H1 (cell line): Measurements from ENCODE around the gene MRPS24. TPM values are rescaled to one million over a fixed set of nuclear protein-coding genes. Genes with fewer than 3 reads are reported as not detected.

Experiments
- ATF3 ChIP-seq: IDR thresholded peaks from 2 replicates; pipeline ENCODE4 v1.6.1; 2011; ENCODE audit warnings: low read depth, mild to moderate bottlenecking, low read length; ENCODE audit not compliant: insufficient read depth
- CHD7 ChIP-seq: fragments of 300-600 bp; sonication (generic); IDR thresholded peaks from 2 replicates; pipeline ENCODE4 v1.7.1; 2012; ENCODE audit warnings: low read length, moderate library complexity, mild to moderate bottlenecking, inconsistent platforms; ENCODE audit not compliant: insufficient replicate concordance
- CTBP2 ChIP-seq: IDR thresholded peaks from 2 replicates; pipeline ENCODE4 v1.7.0; 2011; ENCODE audit warnings: borderline replicate concordance, mild to moderate bottlenecking, moderate library complexity, mixed read lengths, low read length; ENCODE audit not compliant: insufficient read depth, insufficient read length
- EP300 ChIP-seq, 2 experiments: IDR thresholded peaks; 1 replicate in 1 of 2; 2 replicates in 1 of 2; pipeline ENCODE4 v1.6.1; 2011 to 2012; ENCODE audit warnings: low read depth in 2 of 2, low read length in 2 of 2, mild to moderate bottlenecking in 2 of 2, borderline replicate concordance in 1 of 2, inconsistent platforms in 1 of 2, moderate library complexity in 1 of 2
- PHF8 ChIP-seq: fragments of 200-600 bp; sonication (generic); conservative IDR thresholded peaks from 2 replicates; pipeline ENCODE4 v1.7.1; 2012; ENCODE audit warnings: low read depth, mild to moderate bottlenecking, inconsistent platforms, low read length, moderate library complexity
- RFX5 ChIP-seq: IDR thresholded peaks from 2 replicates; pipeline ENCODE4 v1.6.1; 2011; ENCODE audit warnings: low read depth, low read length, improper control_type of control experiment, borderline replicate concordance
- SAP30 ChIP-seq: fragments of 300-600 bp; sonication (generic); IDR thresholded peaks from 2 replicates; pipeline ENCODE4 v1.7.1; 2012; ENCODE audit warnings: low read length, moderate library complexity, mild to moderate bottlenecking, inconsistent platforms; ENCODE audit not compliant: insufficient read depth, insufficient replicate concordance
- TEAD4 ChIP-seq: IDR thresholded peaks from 2 replicates; pipeline ENCODE4 v1.6.1; 2012; ENCODE audit warnings: low read depth, low read length, inconsistent platforms, mixed read lengths
- polyA plus RNA-seq, 7 experiments: library from polyadenylated mRNA; depleted of rRNA in 3 of 7; stranded (reverse) in 5 of 7; unstranded in 2 of 7; fragments of >200 nt in 5 of 7; fragments of 200-250 nt in 2 of 7; gene quantifications; 1 replicate in 5 of 7; 2 replicates in 1 of 7; 4 replicates in 1 of 7; pipeline versions ENCODE4 v1.2.1 to v1.2.3, GENCODE V29; 2011 to 2013; ENCODE audit warnings: missing spikeins in 2 of 7, mixed read lengths in 2 of 7
- total RNA-seq: library from RNA; stranded (reverse); fragmentation: NEBNext Ultra II Directional; extraction: Animal tissue kit (Norgen Biotek cat#: 25700); gene quantifications from 2 replicates; pipeline ENCODE4 v1.2.1, GENCODE V29; 2021

The MRPS24 gene
- total and polyA plus RNA-seq, 2 of the 8 experiments (the other 6 are each of a cell fraction or from before 2014, with no cell fraction given), result 133 to 347 TPM

- TF ChIP-seq CHD7, result no peak
- no peak for TF ChIP-seq CTBP2
- TF ChIP-seq RFX5, result no peak
- no peak for TF ChIP-seq PHF8
- TF ChIP-seq TEAD4, result no peak
- no peak for TF ChIP-seq EP300 (IDR thresholded peaks at IDR 0.05; ENCODE audit: borderline replicate concordance in 1 of 2, low read depth in 2 of 2, low read length in 2 of 2)
- TF ChIP-seq SAP30, result no peak
- no peak for TF ChIP-seq ATF3
Measured at GRCh38 chr7:43850348-43851116, 18.8 kb downstream of the MRPS24 start (continued).
